SU-DHL-6 (cell line): ENCODE measurements around the gene TPK1.

ENCODE experiments used
- H2AFZ ChIP-seq: fragments of 200-600 bp; sonication (generic); 2 replicates; pipeline ENCODE4 v1.6.1; 2014; ENCODE audit warnings: low read depth, mild to moderate bottlenecking, moderate library complexity, mixed read lengths, antibody characterized with exemption, low read length; ENCODE audit not compliant: severe bottlenecking
- H3F3A ChIP-seq: fragments of 200-600 bp; shearing (Covaris generic); 2 replicates; pipeline ENCODE4 v1.6.0; 2016; ENCODE audit warnings: antibody characterized with exemption, mild to moderate bottlenecking; ENCODE audit not compliant: insufficient read depth
- H3K27ac ChIP-seq: fragments of 200-600 bp; sonication (generic); 2 replicates; pipeline ENCODE4 v1.5.1; 2016; ENCODE audit warnings: low read depth, mild to moderate bottlenecking, low read length, moderate library complexity, mixed read lengths
- H3K27me3 ChIP-seq: fragments of 200-600 bp; sonication (generic), shearing (Covaris generic); 2 replicates; pipeline ENCODE4 v1.6.0; 2014; ENCODE audit warnings: mild to moderate bottlenecking, low read length
- H3K36me3 ChIP-seq: fragments of 200-600 bp; sonication (generic); 2 replicates; pipeline ENCODE4 v1.6.1; 2014; ENCODE audit warnings: mild to moderate bottlenecking, low read length, mixed read lengths
- H3K4me2 ChIP-seq: fragments of 300-600, 200-600 bp; shearing (Covaris generic), sonication (generic); 2 replicates; pipeline ENCODE4 v1.6.0; 2014; ENCODE audit warnings: low read length, low read depth, mild to moderate bottlenecking; ENCODE audit not compliant: poor library complexity, severe bottlenecking
- H3K4me3 ChIP-seq: fragments of 200-600 bp; sonication (generic); 2 replicates; pipeline ENCODE4 v1.5.1; 2014; ENCODE audit warnings: antibody characterized with exemption, low read length, mild to moderate bottlenecking, mixed read lengths; ENCODE audit not compliant: insufficient read depth, poor library complexity, severe bottlenecking
- H3K79me2 ChIP-seq: fragments of 200-600 bp; sonication (generic); 2 replicates; pipeline ENCODE4 v1.6.1; 2014; ENCODE audit warnings: mild to moderate bottlenecking, low read length, moderate library complexity; ENCODE audit not compliant: insufficient read depth
- H3K9ac ChIP-seq: fragments of 200-600 bp; sonication (generic); 2 replicates; pipeline ENCODE4 v1.7.0; 2014; ENCODE audit warnings: mild to moderate bottlenecking, low read length
- H3K9me2 ChIP-seq: fragments of 200-600 bp; sonication (generic); replicated peaks from 2 replicates; pipeline ENCODE4 v1.6.1; 2014; ENCODE audit warnings: low read length; ENCODE audit not compliant: insufficient read depth
- H3K9me3 ChIP-seq: fragments of 200-600 bp; sonication (generic); 2 replicates; pipeline ENCODE4 v1.6.1; 2014; ENCODE audit warnings: low read length, mixed read lengths; ENCODE audit not compliant: insufficient read depth
- H4K20me1 ChIP-seq: fragments of 200-600 bp; sonication (generic); 2 replicates; pipeline ENCODE4 v1.6.1; 2014; ENCODE audit warnings: low read depth, mild to moderate bottlenecking, antibody characterized with exemption, low read length, moderate library complexity, mixed read lengths
- CTCF ChIP-seq: fragments of 200-600 bp; sonication (generic); IDR thresholded peaks from one replicate; pipeline ENCODE4 v1.5.1; 2017; ENCODE audit warnings: antibody characterized with exemption, mild to moderate bottlenecking, low read length, moderate library complexity; ENCODE audit not compliant: insufficient read depth, poor library complexity, severe bottlenecking
- EZH2phosphoT487 ChIP-seq: fragments of 200-600 bp; sonication (generic), shearing (Covaris generic); conservative IDR thresholded peaks from 2 replicates; pipeline ENCODE4 v1.6.1; 2018; ENCODE audit warnings: mild to moderate bottlenecking, antibody characterized with exemption, low read length, moderate library complexity, mixed read lengths

TPK1 gene

GRCh38 chr7:144653449-144653848 lies 182.4 kb downstream of the TPK1 start:
- Histone ChIP-seq H4K20me1 (no peaks in the 10 kb centered on the region), H3K27ac (no peak overlapping the region), H3K9me3 (no peaks in the 10 kb centered on the region), H3K36me3 (no peaks in the 10 kb centered on the region), H3K4me3 (no peak overlapping the region), H3K79me2 (no peaks in the 10 kb centered on the region), H3F3A (no peaks in the 10 kb centered on the region), H3K9ac (no peak overlapping the region), H3K27me3 (no peaks in the 10 kb centered on the region), H3K9me2 (no peaks in the 10 kb centered on the region), H2AFZ (no peak overlapping the region), H3K4me2 (no peak overlapping the region)
- TF ChIP-seq CTCF (no peak), EZH2phosphoT487 (no peak)

GRCh38 chr7:144650439-144650838 lies 185.4 kb downstream of the TPK1 start:
- Histone ChIP-seq H3K4me3 (no peak overlapping the region), H3K36me3 (no peaks in the 10 kb centered on the region), H3K27me3 (no peaks in the 10 kb centered on the region), H3K4me2 (no peak overlapping the region), H3K9ac (no peak overlapping the region), H2AFZ (no peak overlapping the region), H3F3A (no peaks in the 10 kb centered on the region), H3K9me3 (no peaks in the 10 kb centered on the region), H4K20me1 (no peaks in the 10 kb centered on the region), H3K9me2 (no peaks in the 10 kb centered on the region), H3K27ac (no peak overlapping the region), H3K79me2 (no peaks in the 10 kb centered on the region)
- no peak for TF ChIP-seq EZH2phosphoT487
- TF ChIP-seq CTCF, result no peak

GRCh38 chr7:144649120-144649519 lies 186.7 kb downstream of the TPK1 start:
- Histone ChIP-seq H3K9me3 (no peaks in the 10 kb centered on the region), H4K20me1 (no peaks in the 10 kb centered on the region), H3K4me2 (no peak overlapping the region), H3K9ac (no peak overlapping the region), H3K79me2 (no peaks in the 10 kb centered on the region), H3K9me2 (no peaks in the 10 kb centered on the region), H3F3A (no peaks in the 10 kb centered on the region), H3K36me3 (no peaks in the 10 kb centered on the region), H3K4me3 (no peak overlapping the region), H3K27me3 (no peaks in the 10 kb centered on the region), H3K27ac (no peak overlapping the region), H2AFZ (no peak overlapping the region)
- TF ChIP-seq EZH2phosphoT487, result no peak

GRCh38 chr7:144641389-144642044 lies 194.3 kb downstream of the TPK1 start:
- TF ChIP-seq CTCF, result no peak
- no peak for TF ChIP-seq EZH2phosphoT487
- H3K9me2 ChIP-seq, result no peaks in the 10 kb centered on the region
- no peak overlapping the region for H3K4me2 ChIP-seq
- H3K27ac ChIP-seq, result no peak overlapping the region
- H4K20me1 ChIP-seq, result no peaks in the 10 kb centered on the region
- no peaks in the 10 kb centered on the region for H3K27me3 ChIP-seq
- H3K4me3 ChIP-seq, result no peak overlapping the region
- no peaks in the 10 kb centered on the region for H3F3A ChIP-seq
- H2AFZ ChIP-seq, result no peak overlapping the region
- H3K9me3 ChIP-seq, result no peaks in the 10 kb centered on the region
- H3K79me2 ChIP-seq, result no peaks in the 10 kb centered on the region
- H3K9ac ChIP-seq, result no peak overlapping the region
- no peaks in the 10 kb centered on the region for H3K36me3 ChIP-seq
